ENCODE measurements around the gene SGMS1.

Gene SGMS1

GRCh38 chr10:50304660-50305059 lies 319.1 kb downstream of the SGMS1 start:
- DNase-seq (ENCODE audit: extremely low read depth, low read depth), result no peak
- no peak for TF ChIP-seq CTCF (IDR thresholded peaks at IDR 0.05; ENCODE audit: low read depth, low read length, missing control alignments)
- no peak overlapping the region for H3K4me3 ChIP-seq (replicated peaks; ENCODE audit: low read depth, low read length)

GRCh38 chr10:50299948-50300669 lies 323.6 kb downstream of the SGMS1 start:
- no peak for DNase-seq (ENCODE audit: extremely low read depth, low read depth)
- no peak overlapping the region for H3K4me3 ChIP-seq (replicated peaks; ENCODE audit: low read depth, low read length)
- TF ChIP-seq CTCF (IDR thresholded peaks at IDR 0.05; ENCODE audit: low read depth, low read length, missing control alignments), result no peak

- H3K4me3 ChIP-seq (replicated peaks; ENCODE audit: low read depth, low read length), result no peak overlapping the region
- no peak for DNase-seq (ENCODE audit: extremely low read depth, low read depth)
- no peak for TF ChIP-seq CTCF (IDR thresholded peaks at IDR 0.05; ENCODE audit: low read depth, low read length, missing control alignments)
Measured at GRCh38 chr10:50295367-50295766, 328.4 kb downstream of the SGMS1 start.

- TF ChIP-seq CTCF (IDR thresholded peaks at IDR 0.05; ENCODE audit: low read depth, low read length, missing control alignments), result no peak
- H3K4me3 ChIP-seq (replicated peaks; ENCODE audit: low read depth, low read length), result no peak overlapping the region
- DNase-seq (ENCODE audit: extremely low read depth, low read depth), result no peak
Measured at GRCh38 chr10:50294582-50294981, 329.2 kb downstream of the SGMS1 start.

- DNase-seq (ENCODE audit: extremely low read depth, low read depth), result no peak
- no peak overlapping the region for H3K4me3 ChIP-seq (replicated peaks; ENCODE audit: low read depth, low read length)
- no peak for TF ChIP-seq CTCF (IDR thresholded peaks at IDR 0.05; ENCODE audit: low read depth, low read length, missing control alignments)
Measured at GRCh38 chr10:50293513-50294313, 330.0 kb downstream of the SGMS1 start.

- no peak for DNase-seq (ENCODE audit: extremely low read depth, low read depth)
- no peak for TF ChIP-seq CTCF (IDR thresholded peaks at IDR 0.05; ENCODE audit: low read depth, low read length, missing control alignments)
- no peak overlapping the region for H3K4me3 ChIP-seq (replicated peaks; ENCODE audit: low read depth, low read length)
Measured at GRCh38 chr10:50291261-50291850, 332.4 kb downstream of the SGMS1 start.

All from HFF-Myc (cell line).